NCI-H524 treated with DMSO at 0.1 percent for 48 hours (cell line): ENCODE measurements around the gene LDB2.

Source experiments
- DNase-seq: peaks from one replicate; lab custom pipeline; 2025; lab: John Stamatoyannopoulos, UW

The LDB2 gene

GRCh38 chr4:16802044-16802443 lies 96.4 kb downstream of the LDB2 start:
- no peak for DNase-seq

- no peak for DNase-seq
Observed at GRCh38 chr4:16801356-16801755, 97.1 kb downstream of the LDB2 start.

- DNase-seq: no peak
Observed at GRCh38 chr4:16794816-16795445, 103.5 kb downstream of the LDB2 start.

GRCh38 chr4:16791460-16791859 lies 107.0 kb downstream of the LDB2 start:
- no peak for DNase-seq

GRCh38 chr4:16790508-16790907 lies 107.9 kb downstream of the LDB2 start:
- DNase-seq: no peak

GRCh38 chr4:16788868-16789267 lies 109.6 kb downstream of the LDB2 start:
- DNase-seq: no peak

GRCh38 chr4:16785793-16786527 lies 112.5 kb downstream of the LDB2 start:
- peak; percentile 72 for DNase-seq

- DNase-seq: no peak
Observed at GRCh38 chr4:16783119-16783518, 115.3 kb downstream of the LDB2 start.

GRCh38 chr4:16779028-16779675 lies 119.3 kb downstream of the LDB2 start:
- DNase-seq: no peak

- DNase-seq: no peak
Observed at GRCh38 chr4:16777726-16778125, 120.7 kb downstream of the LDB2 start.

- no peak for DNase-seq
Observed at GRCh38 chr4:16775411-16776154, 122.9 kb downstream of the LDB2 start.

GRCh38 chr4:16772366-16772850 lies 126.0 kb downstream of the LDB2 start:
- no peak for DNase-seq

GRCh38 chr4:16770710-16771285 lies 127.6 kb downstream of the LDB2 start:
- DNase-seq: no peak

- no peak for DNase-seq
Observed at GRCh38 chr4:16767861-16768260, 130.6 kb downstream of the LDB2 start.

GRCh38 chr4:16767251-16767650 lies 131.2 kb downstream of the LDB2 start:
- DNase-seq: no peak

GRCh38 chr4:16765546-16765945 lies 132.9 kb downstream of the LDB2 start:
- DNase-seq: no peak

GRCh38 chr4:16764622-16765021 lies 133.8 kb downstream of the LDB2 start:
- DNase-seq: no peak

GRCh38 chr4:16760617-16761363 lies 137.7 kb downstream of the LDB2 start:
- DNase-seq: no peak

- no peak for DNase-seq
Observed at GRCh38 chr4:16759931-16760582, 138.4 kb downstream of the LDB2 start.

GRCh38 chr4:16758816-16759215 lies 139.6 kb downstream of the LDB2 start:
- no peak for DNase-seq

- DNase-seq: no peak
Observed at GRCh38 chr4:16758255-16758654, 140.2 kb downstream of the LDB2 start.
